ENCODE measurements around the gene SLC25A20. TPM values are rescaled to one million over a fixed set of nuclear protein-coding genes. Genes with fewer than 3 reads are reported as not detected.
A peak's percentile ranks its signal among the peaks of the same experiment; 100 is the strongest.

SLC25A20 gene
- total RNA-seq, 1 experiment from 2014 or later: 17.7 TPM

GRCh38 chr3:48826451-48826850 lies 72.2 kb downstream of the SLC25A20 start:
- TF ChIP-seq EZH2 (IDR thresholded peaks at IDR 0.05; ENCODE audit: low read length, unreplicated experiment): no peak
- no peak for TF ChIP-seq EZH2phosphoT487 (IDR thresholded peaks at IDR 0.05; ENCODE audit: borderline replicate concordance, low read length)
- TF ChIP-seq CTCF (conservative IDR thresholded peaks at IDR 0.05; ENCODE audit: low read depth, low read length): no peak
- Histone ChIP-seq H4K20me1 (ENCODE audit: low read length) (no peaks in the 10 kb centered on the region), H3K27ac (ENCODE audit: low read length) (no peak overlapping the region), H3K79me2 (ENCODE audit: low read length) (peaks cover 69% of the 10 kb centered on the region), H2AFZ (ENCODE audit: low read length) (no peak overlapping the region), H3K27me3 (ENCODE audit: low read length) (no peaks in the 10 kb centered on the region), H3K9me2 (replicated peaks; ENCODE audit: low read length) (no peaks in the 10 kb centered on the region), H3K4me3 (ENCODE audit: low read length) (no peak overlapping the region), H3K4me1 (ENCODE audit: insufficient read depth, low read length) (no peaks in the 10 kb centered on the region), H3F3A (ENCODE audit: low read length, unreplicated experiment) (no peaks in the 10 kb centered on the region), H3K36me3 (ENCODE audit: low read depth, low read length) (no peaks in the 10 kb centered on the region), H3K9ac (ENCODE audit: low read length) (no peak overlapping the region), H3K4me2 (ENCODE audit: low read length) (no peak overlapping the region), H3K9me3 (ENCODE audit: low read length) (no peaks in the 10 kb centered on the region)
- BruUV-seq (replicated peaks): no TSS peak
- ATAC-seq: no peak
- no peak for DNase-seq
- intact Hi-C loops (cut with micrococcal nuclease): no loop called here
- POLR2A ChIA-PET (ENCODE audit: unreplicated experiment): no interaction called here
- CTCF ChIA-PET: no interaction called here

DNA sequence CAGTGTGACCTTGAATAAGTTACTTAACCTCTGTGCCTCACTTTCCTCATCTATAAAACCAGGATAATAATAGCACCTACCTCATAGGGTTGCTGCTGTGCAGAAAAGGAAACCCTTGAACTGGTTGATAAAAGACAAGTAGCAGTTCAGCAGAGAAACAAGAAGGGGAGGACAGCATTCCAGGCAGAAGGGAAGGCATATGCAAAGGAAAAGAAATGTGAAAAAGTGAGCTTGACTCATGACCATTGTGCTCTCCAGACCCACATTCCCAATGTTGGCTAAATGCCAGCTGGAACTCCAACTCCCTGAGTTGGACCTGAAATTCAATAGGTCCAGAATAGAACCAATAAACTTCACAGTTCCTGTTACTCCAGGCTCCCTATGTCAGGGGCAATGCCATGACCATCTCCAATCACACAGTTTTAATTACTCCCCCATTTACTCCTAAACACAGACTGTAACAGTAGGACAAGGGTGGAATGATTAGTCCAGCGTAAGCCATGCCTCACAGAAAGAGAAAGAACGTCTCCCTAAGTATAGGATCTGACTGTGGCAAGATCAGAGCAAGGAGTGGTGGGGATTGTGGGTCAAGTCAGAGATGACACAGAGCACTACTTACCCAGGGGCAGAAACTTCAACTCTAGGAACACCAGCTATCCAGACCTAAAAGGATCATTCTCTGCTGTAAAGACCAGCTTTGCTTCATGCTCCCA lies 77.9 kb downstream of the SLC25A20 start:
- intact Hi-C loops (cut with micrococcal nuclease): no loop called here
- H3F3A ChIP-seq (ENCODE audit: low read length, unreplicated experiment): no peaks in the 10 kb centered on the region
- H3K9ac ChIP-seq (ENCODE audit: low read length): no peak overlapping the region
- ATAC-seq (no peak; the same call in 1 of the 2 replicates), DNase-seq (peak; percentile 45)
- 0 out of 2 replicates have a peak, but pooled peaks cover 9% of the 10 kb centered on the region for H3K4me1 ChIP-seq (ENCODE audit: insufficient read depth, low read length)
- H3K27me3 ChIP-seq (ENCODE audit: low read length): no peaks in the 10 kb centered on the region
- H2AFZ ChIP-seq (ENCODE audit: low read length): no peak overlapping the region
- ChIA-PET POLR2A (ENCODE audit: unreplicated experiment) (no interaction called here), CTCF (no interaction called here)
- H3K27ac ChIP-seq (ENCODE audit: low read length): no peak overlapping the region
- H3K79me2 ChIP-seq (ENCODE audit: low read length): peaks cover 62% of the 10 kb centered on the region
- no peak overlapping the region for H3K4me3 ChIP-seq (ENCODE audit: low read length)
- no peaks in the 10 kb centered on the region for H3K9me3 ChIP-seq (ENCODE audit: low read length)
- no peaks in the 10 kb centered on the region for H3K9me2 ChIP-seq (replicated peaks; ENCODE audit: low read length)
- H3K4me2 ChIP-seq (ENCODE audit: low read length): no peak overlapping the region
- H3K36me3 ChIP-seq (ENCODE audit: low read depth, low read length): no peaks in the 10 kb centered on the region
- TF ChIP-seq EZH2phosphoT487 (IDR thresholded peaks at IDR 0.05; ENCODE audit: borderline replicate concordance, low read length): no peak
- no peak for TF ChIP-seq EZH2 (IDR thresholded peaks at IDR 0.05; ENCODE audit: low read length, unreplicated experiment)
- TF ChIP-seq CTCF (conservative IDR thresholded peaks at IDR 0.05; ENCODE audit: low read depth, low read length): no peak
- 0 out of 2 replicates have a peak, but pooled peaks cover 5% of the 10 kb centered on the region for H4K20me1 ChIP-seq (ENCODE audit: low read length)
- BruUV-seq (replicated peaks): no TSS peak

Data from PC-3 (cell line).